HuH-7.5 (cell line): ENCODE measurements around the gene CHIC2.
"Not testable (repeated sequence)": the region's sequence is repeated elsewhere in the genome, so short reads cannot be mapped to it uniquely, and the experiment has no call there.

Experiments
- DNase-seq: peaks from one replicate; pipeline ENCODE4 v3.0.0; 2011; ENCODE audit warnings: low spot score

The CHIC2 gene

GRCh38 chr4:54064317-54065111 is at the start of gene CHIC2:
Gene CHIC2, minus strand, starts transcription at chr4:54064605. Its CDS starts 305 bp downstream, at chr4:54064300.
- peak; percentile 91 for DNase-seq

- not testable (repeated sequence) for DNase-seq
These were observed 48.8 kb upstream of the CHIC2 start for GRCh38 chr4:54113206-54113605.

DNA sequence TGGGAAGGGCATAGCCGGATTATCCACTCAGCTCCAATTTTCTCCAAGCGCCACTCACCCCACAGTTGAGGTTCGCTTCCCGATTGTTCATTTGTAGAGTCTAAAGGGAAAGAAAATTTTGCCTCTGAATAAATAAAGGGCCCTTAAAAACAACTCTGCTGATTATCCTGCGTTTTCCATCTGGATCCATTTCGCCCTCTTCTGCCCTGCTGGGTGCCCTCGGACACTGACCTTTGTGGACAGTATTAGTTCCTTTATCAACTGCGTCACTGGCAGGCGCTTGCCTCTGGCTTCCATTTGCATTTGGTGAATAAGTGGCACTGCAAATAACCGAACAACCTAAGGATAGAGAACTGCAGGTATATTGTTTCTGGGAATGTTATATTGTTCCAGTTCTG is 45.6 kb upstream of the CHIC2 start:
- no peak for DNase-seq

- no peak for DNase-seq
These were observed 45.0 kb upstream of the CHIC2 start for GRCh38 chr4:54109241-54110018.

- DNase-seq = no peak
These were observed 43.7 kb upstream of the CHIC2 start for GRCh38 chr4:54107951-54108748.

GRCh38 chr4:54104907-54105306 is 40.5 kb upstream of the CHIC2 start:
- no peak for DNase-seq

DNA sequence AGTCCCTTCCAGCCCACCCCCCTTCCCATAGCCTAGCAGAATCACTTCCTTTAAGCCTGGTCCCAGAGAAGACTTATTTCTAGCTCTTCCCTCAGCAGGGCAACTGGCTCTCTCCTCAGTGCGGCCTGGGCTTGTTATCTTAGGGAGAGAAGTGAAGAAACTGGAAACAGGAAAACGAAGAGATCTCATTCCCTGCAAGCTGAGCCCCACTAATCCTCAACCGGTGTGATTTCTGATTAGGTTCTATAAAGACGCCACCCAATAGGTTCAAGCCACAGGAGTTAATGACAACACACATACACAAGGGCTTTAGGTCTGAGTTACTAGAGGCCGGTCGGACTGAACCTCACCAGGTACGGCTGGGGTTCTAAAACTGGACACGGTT is 38.8 kb upstream of the CHIC2 start:
- no peak for DNase-seq

DNA sequence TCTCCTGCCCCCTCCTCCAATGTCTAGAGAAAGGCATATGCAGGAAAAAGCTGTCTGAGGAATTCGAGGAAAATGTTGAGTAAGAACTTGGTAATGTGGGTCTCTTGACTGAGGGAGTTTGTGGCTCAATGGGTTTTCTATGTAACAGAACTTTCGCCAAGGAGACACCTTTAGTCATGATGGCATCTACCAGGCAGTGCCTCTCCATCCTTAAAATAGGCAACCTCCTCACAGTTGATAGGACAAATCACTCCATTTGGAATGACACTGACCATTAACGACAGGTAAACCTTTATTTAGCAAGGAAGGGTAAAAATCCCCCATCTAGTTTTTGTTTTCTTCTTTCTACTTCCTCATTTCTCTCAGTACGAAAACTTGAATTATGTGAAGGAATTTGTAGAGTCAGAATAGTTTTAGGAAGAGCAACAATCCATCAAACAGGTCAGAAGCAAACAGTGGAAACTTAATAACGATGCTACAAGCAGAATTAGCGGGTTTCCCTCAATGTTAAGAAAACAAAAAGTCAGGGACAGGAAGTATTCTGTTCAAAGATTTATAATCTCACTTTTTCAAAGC is 38.2 kb upstream of the CHIC2 start:
- no peak for DNase-seq

DNA sequence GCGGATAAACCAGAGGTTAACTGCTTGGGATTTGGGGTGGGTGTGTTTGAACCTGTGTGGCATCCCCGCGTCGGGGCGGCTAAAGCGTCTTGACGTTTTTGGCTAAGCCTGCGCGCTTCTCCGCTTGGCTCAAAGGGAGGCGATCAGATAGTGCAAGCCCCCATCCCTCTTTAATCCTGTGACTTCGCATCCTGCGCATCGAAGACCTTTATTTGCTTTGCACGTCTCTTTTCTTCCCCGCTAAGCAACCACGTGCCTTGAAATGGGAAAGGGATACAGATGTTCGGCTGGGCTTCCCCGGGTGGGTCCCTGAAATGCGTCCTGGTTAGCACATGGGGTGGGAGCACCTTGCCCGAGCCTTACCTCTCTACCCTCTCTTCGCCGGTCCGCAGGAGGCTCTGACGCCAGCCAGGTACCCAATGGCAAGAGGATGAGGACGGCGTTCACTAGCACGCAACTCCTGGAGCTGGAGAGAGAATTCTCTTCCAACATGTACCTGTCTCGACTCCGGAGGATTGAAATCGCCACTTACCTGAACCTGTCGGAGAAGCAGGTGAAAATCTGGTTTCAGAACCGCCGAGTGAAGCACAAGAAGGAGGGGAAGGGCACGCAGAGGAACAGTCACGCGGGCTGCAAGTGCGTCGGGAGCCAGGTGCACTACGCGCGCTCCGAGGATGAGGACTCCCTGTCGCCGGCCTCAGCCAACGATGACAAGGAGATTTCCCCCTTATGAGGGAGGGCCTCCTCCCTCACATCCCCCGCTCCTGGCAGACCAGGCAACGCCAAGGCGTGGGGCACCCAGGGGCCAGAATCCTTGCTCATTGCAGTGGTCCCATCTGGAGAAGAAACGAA is 37.0 kb upstream of the CHIC2 start:
- no peak for DNase-seq

DNA sequence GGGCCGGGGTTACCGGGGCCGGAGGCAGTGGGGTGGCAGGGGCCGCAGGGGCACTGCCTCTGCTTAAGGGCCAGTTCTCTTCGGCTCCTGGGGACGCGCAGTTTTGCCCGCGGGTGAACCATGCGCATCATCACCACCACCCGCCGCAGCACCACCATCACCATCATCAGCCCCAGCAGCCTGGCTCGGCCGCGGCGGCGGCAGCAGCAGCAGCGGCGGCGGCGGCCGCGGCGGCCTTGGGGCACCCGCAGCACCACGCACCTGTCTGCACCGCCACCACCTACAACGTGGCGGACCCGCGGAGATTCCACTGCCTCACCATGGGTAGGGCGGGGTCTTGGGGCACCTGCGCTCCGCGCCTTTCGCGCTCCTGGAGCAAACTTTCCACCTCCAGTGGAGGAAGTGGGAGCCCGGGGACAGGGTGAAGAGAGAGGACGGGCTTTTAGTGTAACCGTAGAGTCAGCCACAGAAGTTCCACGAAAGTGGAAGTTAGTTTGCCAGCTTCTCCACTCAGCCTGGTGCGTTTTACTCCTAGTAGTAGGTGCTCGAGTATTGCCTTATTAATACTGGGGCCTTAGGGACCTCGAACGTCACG is 36.3 kb upstream of the CHIC2 start:
- no peak for DNase-seq

- DNase-seq = peak; percentile 58
These were observed 35.6 kb upstream of the CHIC2 start, which contains the start of gene GSX2 for GRCh38 chr4:54099748-54100574. Gene GSX2, plus strand, starts transcription at chr4:54100163. Its CDS starts 182 bp downstream, at chr4:54100345.

- no peak for DNase-seq
These were observed 34.9 kb upstream of the CHIC2 start for GRCh38 chr4:54099287-54099747.

DNA sequence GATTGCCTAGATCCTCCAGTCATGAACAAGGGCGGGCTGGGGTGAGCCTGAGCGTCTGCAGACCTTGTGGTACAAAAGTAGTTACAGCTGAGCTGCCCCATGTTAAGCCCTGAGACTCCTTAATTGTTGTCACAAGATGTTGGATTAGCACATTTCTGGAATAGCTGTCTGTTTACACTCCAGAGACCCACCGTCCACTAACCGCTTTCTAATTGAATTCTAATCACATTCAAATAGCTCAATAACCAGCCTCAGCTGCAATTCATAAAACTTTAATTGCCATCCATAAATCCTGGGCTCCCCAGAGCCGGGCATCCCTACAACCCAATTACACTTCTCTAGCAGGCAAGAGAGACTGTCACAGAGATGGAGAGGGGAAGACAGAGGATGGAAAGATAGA is 34.0 kb upstream of the CHIC2 start:
- no peak for DNase-seq

DNA sequence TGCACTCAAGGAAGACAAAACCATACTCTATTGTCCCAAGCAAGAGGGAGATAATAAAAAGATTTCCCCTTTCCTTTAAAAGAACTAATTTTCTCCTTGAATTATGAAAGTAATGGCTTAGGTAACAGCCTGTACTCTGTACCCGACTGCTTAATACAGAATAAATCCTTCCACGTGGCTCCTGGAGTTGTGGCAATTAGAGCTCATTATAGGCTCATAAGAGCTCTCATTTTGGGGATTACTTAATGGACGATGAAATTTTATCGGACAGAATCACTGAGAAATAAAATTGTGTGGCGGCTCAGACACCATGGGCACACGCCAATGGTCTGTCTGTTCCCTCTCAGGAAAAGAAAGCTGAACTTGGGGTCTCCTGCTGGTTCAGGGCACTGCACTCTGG is 32.7 kb upstream of the CHIC2 start:
- no peak for DNase-seq

DNA sequence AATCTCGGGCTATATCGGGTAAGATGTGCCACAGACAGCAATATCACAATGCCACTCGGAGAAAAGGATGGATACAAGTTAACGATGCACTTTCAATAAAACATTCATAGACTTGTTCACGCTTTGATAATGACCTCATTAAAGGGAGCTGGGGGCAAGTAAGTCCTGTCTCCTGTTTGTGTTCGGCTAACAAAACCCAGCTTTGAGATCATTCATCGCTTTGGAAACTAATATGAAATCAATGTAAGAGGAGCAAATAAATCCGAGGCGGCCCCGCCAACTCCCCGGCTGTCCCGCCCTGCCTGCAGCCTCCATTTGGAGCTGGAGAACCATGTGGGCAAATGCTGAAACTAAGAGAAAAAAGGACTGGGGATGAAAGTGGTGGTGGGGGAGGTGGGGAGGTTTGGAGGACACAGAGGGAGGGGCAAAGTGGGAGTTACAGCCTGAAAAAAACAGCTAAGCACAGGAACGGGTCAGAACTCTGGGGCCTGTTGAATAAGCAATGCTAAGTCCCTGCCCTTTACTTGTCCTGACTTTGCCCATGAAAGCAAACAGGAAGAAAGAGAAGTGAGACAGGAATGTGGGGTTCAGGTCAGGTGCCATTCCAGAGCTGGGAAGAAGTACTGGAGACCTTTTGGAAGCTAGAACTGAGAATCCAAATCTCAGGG is 32.0 kb upstream of the CHIC2 start:
- no peak for DNase-seq

GRCh38 chr4:54095110-54095825 is 30.9 kb upstream of the CHIC2 start:
- no peak for DNase-seq

GRCh38 chr4:54094451-54094850 is 30.0 kb upstream of the CHIC2 start:
- no peak for DNase-seq
